SH-SY5Y (cell line): Measurements from ENCODE around the gene C18orf54.

Experiments used
- GATA2 ChIP-seq: IDR thresholded peaks from 2 replicates; pipeline ENCODE4 v1.6.1; 2011; ENCODE audit warnings: mild to moderate bottlenecking, low read depth, low read length
- GATA3 ChIP-seq: IDR thresholded peaks from 2 replicates; pipeline ENCODE4 v1.6.1; 2011; ENCODE audit warnings: low read depth, mild to moderate bottlenecking, low read length, moderate library complexity

C18orf54 gene

DNA sequence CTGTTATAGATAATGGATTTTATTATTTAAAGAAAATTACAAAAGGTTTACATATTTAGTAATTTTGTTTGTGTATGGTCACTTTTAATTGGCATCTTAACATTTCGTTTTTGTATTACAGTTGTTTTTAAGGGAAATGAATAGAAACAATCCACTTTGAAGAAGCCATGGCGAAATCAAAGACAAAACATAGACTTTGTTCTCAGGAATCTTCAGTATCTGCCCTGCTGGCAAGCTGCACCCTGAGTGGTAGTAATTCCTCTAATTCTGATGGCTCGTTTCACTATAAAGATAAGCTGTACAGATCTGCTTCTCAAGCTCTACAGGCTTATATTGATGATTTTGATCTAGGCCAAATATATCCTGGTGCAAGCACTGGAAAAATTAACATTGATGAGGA, 2.7 kb downstream of the C18orf54 start:
- TF ChIP-seq GATA2 = no peak
- no peak for TF ChIP-seq GATA3

- no peak for TF ChIP-seq GATA2
- TF ChIP-seq GATA3 = no peak
Measured at GRCh38 chr18:54378057-54378456, 20.4 kb downstream of the C18orf54 start.

DNA sequence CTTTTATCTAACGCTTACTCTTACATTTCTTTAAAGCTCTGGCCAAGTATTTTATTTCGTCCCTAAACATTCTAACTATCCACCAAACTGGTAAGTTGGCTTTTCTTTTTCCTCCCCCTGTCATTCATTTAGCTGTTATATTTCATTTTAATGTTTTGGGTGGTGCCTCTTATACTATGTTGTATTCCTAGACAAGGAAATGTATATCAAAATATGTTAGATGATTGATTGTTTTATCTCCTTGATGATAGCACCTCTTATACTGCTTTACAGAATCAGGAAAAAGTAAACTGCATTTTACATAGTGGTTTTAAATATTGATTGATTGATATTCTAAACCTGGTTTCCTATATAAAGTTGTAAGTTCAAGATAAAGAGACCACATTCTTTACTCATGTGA, 23.9 kb downstream of the C18orf54 start:
- TF ChIP-seq GATA2 (no peak), GATA3 (no peak)

DNA sequence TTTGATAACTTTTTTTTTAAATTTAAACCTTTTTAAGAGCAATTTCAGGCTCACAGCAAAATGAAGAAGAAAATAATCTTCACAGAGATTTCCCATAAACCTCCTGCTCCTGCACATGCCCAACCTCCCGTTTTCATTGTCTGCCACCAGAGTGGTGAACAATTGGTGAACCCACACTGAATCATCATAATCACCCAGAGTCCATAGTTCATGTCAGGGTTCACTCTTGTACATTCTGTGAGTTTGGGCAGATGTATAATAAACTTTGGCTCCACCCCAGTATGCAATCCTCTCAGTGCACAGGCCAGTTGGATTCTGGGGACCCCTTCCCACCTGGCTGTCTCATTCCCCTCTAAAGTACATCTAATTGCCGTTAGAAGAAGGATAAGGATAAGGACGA, 24.4 kb downstream of the C18orf54 start:
- TF ChIP-seq GATA3 (no peak), GATA2 (no peak)

GRCh38 chr18:54382733-54383252, 25.1 kb downstream of the C18orf54 start:
- no peak for TF ChIP-seq GATA3
- TF ChIP-seq GATA2 = no peak

DNA sequence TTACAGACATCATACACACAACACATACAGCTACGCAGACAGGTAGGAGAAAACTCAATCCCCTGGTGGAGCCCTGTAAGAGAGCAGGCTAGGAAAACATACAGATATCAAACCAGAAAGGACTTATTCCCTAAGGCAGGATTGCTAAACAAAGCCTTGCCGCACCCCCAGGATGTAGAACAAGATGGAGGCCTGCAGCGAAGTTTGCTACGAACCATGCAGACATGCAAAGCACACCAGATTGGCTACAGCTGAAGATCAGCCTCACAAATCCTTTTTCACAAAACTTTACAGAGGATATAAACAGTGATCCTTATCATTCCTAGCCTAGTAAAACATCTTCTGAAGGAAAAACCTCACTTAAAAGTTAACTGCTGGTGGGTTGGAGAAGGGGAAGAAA, 28.3 kb downstream of the C18orf54 start:
- TF ChIP-seq GATA3 (no peak), GATA2 (no peak)

DNA sequence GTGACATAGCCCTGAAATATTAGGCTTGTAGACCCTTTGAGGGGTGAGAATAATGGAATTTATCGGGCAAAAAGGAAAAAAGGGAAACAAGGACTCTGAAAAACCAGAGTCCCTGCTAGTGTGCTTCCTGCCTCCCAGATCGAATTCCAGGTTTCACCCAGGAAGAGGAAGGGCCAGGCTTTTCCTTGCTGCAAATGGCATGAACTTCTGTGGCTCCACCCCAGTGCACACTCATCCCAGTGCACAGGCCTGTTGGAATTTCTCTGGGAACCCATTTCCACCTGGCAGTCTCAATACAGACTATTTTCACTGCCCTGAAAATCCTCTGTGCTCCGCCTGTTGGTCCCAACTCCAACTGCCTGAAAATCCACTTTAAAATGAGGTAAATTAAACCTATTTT, 29.9 kb downstream of the C18orf54 start:
- TF ChIP-seq GATA3 (no peak), GATA2 (no peak)

DNA sequence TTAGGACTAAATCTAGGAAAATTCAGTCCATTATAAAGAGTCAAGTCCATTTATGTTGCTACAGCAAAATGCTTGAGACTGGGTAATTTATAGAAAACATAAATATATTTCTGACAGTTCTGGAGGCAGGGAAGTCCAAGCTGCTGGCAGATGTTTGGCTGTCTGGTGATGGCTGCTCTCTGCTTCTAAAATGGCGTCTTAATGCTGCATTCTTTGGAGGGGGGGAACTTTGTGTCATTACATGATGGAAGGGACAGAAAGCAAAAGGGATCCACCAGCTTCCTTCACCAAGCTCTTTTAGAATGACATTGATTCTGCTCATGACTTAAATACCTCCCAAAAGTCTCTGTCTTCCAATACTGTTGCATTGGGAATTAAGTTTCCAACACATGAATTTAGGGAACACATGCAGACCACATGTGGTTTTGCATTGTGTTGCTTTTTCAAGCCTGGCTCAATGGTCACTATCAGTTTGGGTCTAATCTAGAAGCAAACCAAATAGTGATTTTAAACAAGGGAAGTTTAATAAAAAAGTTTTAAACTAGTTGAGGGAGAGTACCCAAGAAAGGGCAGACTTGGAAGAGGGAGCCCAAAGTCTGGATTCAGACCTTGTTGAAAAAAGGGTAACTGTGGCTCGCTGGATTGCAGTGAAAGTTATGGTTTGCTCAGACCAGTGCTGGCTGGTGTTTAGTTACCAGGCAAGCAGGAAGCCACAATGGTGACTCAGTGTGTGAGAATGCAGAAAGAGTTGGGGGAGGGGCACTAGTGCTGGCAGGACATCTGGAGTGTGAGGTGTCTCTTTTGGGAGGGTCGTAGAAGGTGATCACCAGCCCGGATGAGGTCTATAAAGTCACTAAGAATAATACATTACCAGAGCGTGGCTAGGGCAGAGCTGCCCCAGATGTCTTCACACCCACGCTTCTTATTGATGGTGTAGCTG, 30.8 kb downstream of the C18orf54 start:
- TF ChIP-seq GATA3 (no peak), GATA2 (no peak)

DNA sequence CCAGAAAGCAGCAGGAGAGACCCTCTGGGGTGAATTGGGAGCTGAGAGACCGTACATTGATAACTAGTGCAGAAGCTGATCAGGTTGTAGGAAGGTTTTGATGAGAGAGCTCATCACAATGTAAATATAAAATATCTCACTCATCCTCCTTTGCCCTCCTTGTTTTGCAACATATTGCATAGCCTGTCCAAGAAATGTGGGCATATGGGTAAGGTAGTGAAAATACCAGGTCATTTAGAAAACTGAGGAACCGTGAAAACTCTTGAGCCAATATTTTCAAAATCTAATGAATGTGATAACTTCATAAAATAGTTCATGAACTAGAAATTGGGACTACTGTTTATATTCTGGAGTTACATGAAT, 31.4 kb downstream of the C18orf54 start:
- TF ChIP-seq GATA3 (no peak), GATA2 (no peak)

DNA sequence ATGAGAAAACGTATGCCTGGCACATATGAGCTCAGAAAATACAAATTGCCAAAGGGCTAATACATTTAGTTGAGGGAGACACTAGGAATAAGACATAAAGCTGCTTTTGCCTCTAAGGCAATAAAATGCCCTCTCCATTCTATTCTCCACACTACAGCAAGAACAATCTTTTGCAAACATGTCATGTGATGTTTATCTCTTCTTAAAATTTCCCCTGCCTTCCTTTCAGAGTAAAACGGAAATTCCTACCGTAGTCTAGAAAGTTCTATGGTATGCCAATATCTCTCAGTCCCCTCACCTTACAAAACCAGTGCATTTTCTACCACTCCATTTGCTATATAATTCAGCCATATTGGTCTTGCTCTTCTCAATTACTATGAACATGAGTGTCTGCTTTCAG, 33.1 kb downstream of the C18orf54 start:
- TF ChIP-seq GATA2 = no peak
- no peak for TF ChIP-seq GATA3

GRCh38 chr18:54392543-54393023, 34.9 kb downstream of the C18orf54 start:
- TF ChIP-seq GATA3 (no peak), GATA2 (no peak)

DNA sequence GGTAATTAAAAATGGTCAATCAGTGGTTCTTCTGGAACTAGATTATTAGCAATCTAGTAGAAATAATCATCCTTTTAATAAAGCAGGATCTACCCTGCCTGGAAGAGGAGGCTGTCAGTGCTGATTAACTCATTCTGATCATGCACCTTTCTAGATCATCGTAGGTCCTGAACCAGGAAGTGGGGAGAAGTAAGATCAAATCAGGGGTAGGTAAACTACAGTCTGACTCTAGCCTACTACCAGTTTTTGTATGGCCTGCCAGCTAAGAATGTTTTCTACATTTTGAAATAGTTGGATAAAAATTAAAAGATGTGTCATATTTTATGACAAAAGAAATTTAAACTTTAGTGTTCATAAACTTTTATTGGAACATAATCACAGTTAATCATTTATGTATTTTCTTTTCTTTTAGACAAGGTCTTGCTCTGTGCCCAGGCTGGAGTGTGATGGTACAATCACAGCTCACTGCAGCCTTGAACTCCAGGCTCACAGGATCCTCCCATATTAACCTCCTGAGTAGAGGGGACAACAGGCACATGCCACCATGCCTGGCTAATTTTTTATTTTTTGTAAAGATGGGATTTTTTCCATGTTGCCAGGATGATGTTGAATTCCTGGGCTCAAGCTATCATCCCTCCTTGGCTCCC, 36.1 kb downstream of the C18orf54 start:
- TF ChIP-seq GATA3 = no peak
- no peak for TF ChIP-seq GATA2

GRCh38 chr18:54396760-54397159, 39.1 kb downstream of the C18orf54 start:
- no peak for TF ChIP-seq GATA2
- no peak for TF ChIP-seq GATA3

DNA sequence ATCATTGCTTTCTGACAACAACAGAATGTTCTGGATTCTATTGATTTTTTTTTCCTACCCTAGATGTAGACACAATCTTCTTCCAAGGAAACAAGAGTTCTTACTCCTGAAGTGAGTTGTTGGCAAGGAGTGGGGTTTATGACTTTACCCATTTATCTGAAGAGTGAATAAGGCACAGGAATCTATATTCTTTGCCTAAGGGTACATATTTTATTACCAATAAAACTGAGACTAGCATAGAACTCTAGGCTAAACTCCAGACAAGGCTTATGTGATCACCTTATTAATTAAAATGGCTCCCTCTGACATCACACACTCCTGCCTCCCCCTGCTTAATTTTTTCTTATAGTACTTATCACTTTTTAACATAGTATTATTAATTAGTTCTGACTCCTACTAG, 47.6 kb downstream of the C18orf54 start:
- no peak for TF ChIP-seq GATA3
- TF ChIP-seq GATA2 = no peak

GRCh38 chr18:54411781-54412180, 54.1 kb downstream of the C18orf54 start:
- no peak for TF ChIP-seq GATA2
- no peak for TF ChIP-seq GATA3

DNA sequence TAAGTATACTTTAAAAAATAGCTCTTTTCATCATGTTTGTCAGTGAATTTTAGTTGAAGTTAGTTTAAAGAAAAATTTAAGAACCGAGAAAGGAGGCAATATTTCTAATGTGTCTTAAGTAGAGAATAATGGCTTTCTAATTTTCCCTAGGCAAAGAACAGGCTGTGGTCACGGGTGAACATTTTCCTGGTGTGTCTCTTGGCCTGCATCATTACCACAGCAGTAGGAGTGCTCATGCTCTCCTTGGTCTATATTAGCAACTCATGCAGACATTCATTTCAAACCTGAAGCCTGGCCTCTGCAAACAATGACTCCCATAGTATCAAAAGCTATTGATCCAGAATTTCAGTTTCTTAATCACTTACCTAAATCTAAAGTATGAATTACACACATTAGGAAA, 57.4 kb downstream of the C18orf54 start:
- TF ChIP-seq GATA2 (no peak), GATA3 (no peak)

DNA sequence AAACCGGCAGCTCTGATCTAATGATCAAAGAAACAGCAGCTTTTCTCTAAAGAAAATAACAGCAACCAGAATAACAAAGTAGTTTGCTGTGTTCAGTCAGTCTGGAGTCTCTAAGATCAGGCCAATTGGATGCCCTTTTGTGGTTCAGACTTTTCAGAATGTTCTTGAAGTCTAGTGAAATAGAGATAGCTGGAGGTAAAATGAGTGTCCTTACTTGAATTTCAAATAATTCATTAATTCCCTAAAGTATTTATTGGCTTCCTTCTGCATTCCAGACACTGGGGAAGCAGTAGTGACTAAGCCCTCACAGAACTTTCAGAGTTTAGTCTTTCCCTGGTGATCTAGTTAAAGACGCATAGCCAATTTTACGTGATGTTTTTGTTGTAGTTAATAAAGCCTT, 58.7 kb downstream of the C18orf54 start:
- TF ChIP-seq GATA3 (no peak), GATA2 (no peak)
